T-helper 1 cell treated with Interleukin-12 subunit alpha and Interleukin-12 subunit beta and Interleukin-4 antibody, amounts not matched to agents 30 μg/mL and 1 μg/mL, for 36 hours (primary cell): Measurements from ENCODE around the gene ANKS1A.
A peak's percentile ranks its signal among the peaks of the same experiment; 100 is the strongest.
"Not testable (repeated sequence)": the region's sequence is repeated elsewhere in the genome, so short reads cannot be mapped to it uniquely, and the experiment has no call there.

Experiments used
- H3K27ac Mint-ChIP-seq: one replicate; pipeline ENCODE4 v1.8.0; 2021; ENCODE audit warnings: mild to moderate bottlenecking, mixed read lengths
- H3K27me3 Mint-ChIP-seq: one replicate; pipeline ENCODE4 v1.8.0; 2021; ENCODE audit warnings: low read depth, mixed read lengths
- H3K36me3 Mint-ChIP-seq: one replicate; pipeline ENCODE4 v1.8.0; 2021; ENCODE audit warnings: low read depth, mixed read lengths
- H3K4me1 Mint-ChIP-seq: one replicate; pipeline ENCODE4 v1.8.0; 2021; ENCODE audit warnings: low read depth, mixed read lengths
- H3K4me3 Mint-ChIP-seq: one replicate; pipeline ENCODE4 v1.8.0; 2021; ENCODE audit warnings: mild to moderate bottlenecking, moderate library complexity, mixed read lengths
- H3K9me3 Mint-ChIP-seq: one replicate; pipeline ENCODE4 v1.8.0; 2021; ENCODE audit warnings: mixed read lengths

ANKS1A gene

GRCh38 chr6:34875292-34876213 is 13.5 kb upstream of the ANKS1A start:
- no peaks in the 10 kb centered on the region for H3K9me3 Mint-ChIP-seq
- no peaks in the 10 kb centered on the region for H3K27me3 Mint-ChIP-seq
- peaks cover 2% of the 10 kb centered on the region for H3K4me1 Mint-ChIP-seq
- peaks cover 31% of the 10 kb centered on the region for H3K36me3 Mint-ChIP-seq
- no peak overlapping the region for H3K4me3 Mint-ChIP-seq
- H3K27ac Mint-ChIP-seq = no peak overlapping the region

DNA sequence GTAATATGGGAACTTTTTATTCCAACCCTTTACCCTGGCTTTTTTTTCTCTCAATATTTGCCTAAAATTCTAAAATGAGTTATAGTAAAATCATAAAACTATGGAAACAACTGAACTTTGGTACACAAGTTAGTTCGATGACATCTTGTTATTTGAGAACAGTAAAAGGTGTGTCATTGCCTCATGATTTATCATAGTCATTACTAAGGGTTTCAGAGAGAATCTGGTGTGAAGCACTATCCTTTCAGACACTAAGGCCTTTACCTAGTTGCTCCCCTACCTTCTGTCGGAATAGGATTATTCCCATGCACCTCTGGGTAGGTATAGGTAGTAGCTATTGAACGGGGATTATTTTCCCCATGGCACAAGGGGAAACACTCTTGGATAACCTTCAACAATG is 12.6 kb upstream of the ANKS1A start:
- peaks cover 2% of the 10 kb centered on the region for H3K4me1 Mint-ChIP-seq
- peaks cover 24% of the 10 kb centered on the region for H3K36me3 Mint-ChIP-seq
- no peak overlapping the region for H3K27ac Mint-ChIP-seq
- H3K9me3 Mint-ChIP-seq = no peaks in the 10 kb centered on the region
- H3K27me3 Mint-ChIP-seq = no peaks in the 10 kb centered on the region
- no peak overlapping the region for H3K4me3 Mint-ChIP-seq

GRCh38 chr6:34877259-34877658 is 11.8 kb upstream of the ANKS1A start:
- no peak overlapping the region for H3K27ac Mint-ChIP-seq
- H3K9me3 Mint-ChIP-seq = no peaks in the 10 kb centered on the region
- no peaks in the 10 kb centered on the region for H3K27me3 Mint-ChIP-seq
- H3K36me3 Mint-ChIP-seq = peaks cover 22% of the 10 kb centered on the region
- no peak overlapping the region for H3K4me3 Mint-ChIP-seq
- H3K4me1 Mint-ChIP-seq = peaks cover 2% of the 10 kb centered on the region

- H3K27ac Mint-ChIP-seq = no peak overlapping the region
- no peak overlapping the region for H3K4me3 Mint-ChIP-seq
Measured at GRCh38 chr6:34877869-34878485, 11.1 kb upstream of the ANKS1A start.

DNA sequence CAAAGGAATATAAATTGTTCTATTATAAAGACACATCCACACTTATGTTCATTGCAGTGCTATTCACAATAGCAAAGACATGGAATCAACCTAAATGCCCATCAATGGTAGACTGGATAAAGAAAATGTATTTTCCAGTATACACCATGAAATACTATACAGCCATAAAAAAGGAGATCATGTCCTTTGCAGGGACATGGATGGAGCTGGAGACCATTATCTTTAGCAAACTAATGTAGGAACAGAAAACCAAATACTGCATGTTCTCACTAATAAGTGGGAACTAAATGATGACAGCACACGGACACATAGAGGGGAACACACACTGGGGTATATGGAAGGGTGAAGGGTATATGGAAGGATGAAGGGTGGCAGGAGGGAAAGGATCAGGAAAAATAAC is 5.0 kb upstream of the ANKS1A start:
- H3K27ac Mint-ChIP-seq, H3K9me3 Mint-ChIP-seq, H3K4me3 Mint-ChIP-seq, H3K27me3 Mint-ChIP-seq: not testable (repeated sequence)
- peaks cover 34% of the 10 kb centered on the region for H3K36me3 Mint-ChIP-seq
- H3K4me1 Mint-ChIP-seq = peaks cover 21% of the 10 kb centered on the region

More at GRCh38 chr6:34877869-34878485, 11.1 kb upstream of the ANKS1A start:
- no peaks in the 10 kb centered on the region for H3K27me3 Mint-ChIP-seq
- peaks cover 24% of the 10 kb centered on the region for H3K36me3 Mint-ChIP-seq
- H3K4me1 Mint-ChIP-seq = peaks cover 2% of the 10 kb centered on the region
- H3K9me3 Mint-ChIP-seq = no peaks in the 10 kb centered on the region

DNA sequence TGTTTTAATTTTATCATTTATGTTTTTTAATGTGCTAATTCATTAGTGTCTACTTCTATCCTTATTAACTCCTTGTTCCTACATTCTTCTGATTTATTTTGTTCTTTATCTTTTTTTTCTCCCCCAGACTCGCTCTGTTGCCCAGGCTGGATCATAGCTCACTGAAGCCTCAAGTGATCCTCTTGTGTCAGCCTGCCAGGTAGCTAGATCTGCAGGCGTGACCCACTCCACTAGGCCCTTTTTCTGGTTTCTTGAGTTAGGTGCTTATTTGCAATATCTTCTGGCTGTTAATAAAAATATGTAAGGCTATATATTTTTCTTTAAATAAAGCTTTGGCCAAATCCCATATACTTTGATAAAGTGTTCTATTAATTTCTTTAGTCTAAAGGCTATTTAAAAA is 4.1 kb upstream of the ANKS1A start:
- Mint-ChIP-seq H3K27me3 (peaks cover 3% of the 10 kb centered on the region), H3K9me3 (peaks cover 4% of the 10 kb centered on the region), H3K4me3 (peak overlapping the region; percentile 19), H3K4me1 (peaks cover 23% of the 10 kb centered on the region), H3K27ac (peak overlapping the region; percentile 31), H3K36me3 (peaks cover 27% of the 10 kb centered on the region)

DNA sequence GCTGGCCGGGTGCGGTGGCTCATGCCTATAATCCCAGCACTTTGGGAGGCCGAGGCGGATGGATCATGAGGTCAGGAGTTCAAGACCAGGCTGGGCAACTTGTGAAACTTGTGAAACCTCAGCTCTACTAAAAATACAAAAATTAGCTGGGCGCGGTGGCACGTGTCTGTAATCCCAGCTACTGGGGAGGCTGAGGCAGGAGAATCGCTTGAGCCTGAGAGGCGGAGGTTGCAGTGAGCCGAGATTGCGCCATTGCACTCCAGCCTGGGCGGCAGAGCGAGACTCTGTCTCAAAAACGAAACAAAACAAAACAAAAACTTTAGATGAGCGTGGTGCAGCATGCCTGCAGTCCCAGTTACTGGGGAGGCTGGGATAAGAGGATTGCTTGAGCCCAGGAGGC is 3.2 kb upstream of the ANKS1A start:
- peak overlapping the region; percentile 7 for H3K4me3 Mint-ChIP-seq
- peaks cover 12% of the 10 kb centered on the region for H3K27me3 Mint-ChIP-seq
- H3K27ac Mint-ChIP-seq = peak overlapping the region; percentile 31
- not testable (repeated sequence) for H3K9me3 Mint-ChIP-seq
- H3K4me1 Mint-ChIP-seq = peaks cover 29% of the 10 kb centered on the region
- H3K36me3 Mint-ChIP-seq = peaks cover 26% of the 10 kb centered on the region

- peaks cover 24% of the 10 kb centered on the region for H3K36me3 Mint-ChIP-seq
- peaks cover 4% of the 10 kb centered on the region for H3K9me3 Mint-ChIP-seq
- H3K27ac Mint-ChIP-seq = peak within 1 kb of the TSS; percentile 99
- peaks cover 34% of the 10 kb centered on the region for H3K4me1 Mint-ChIP-seq
- H3K27me3 Mint-ChIP-seq = peaks cover 20% of the 10 kb centered on the region
- H3K4me3 Mint-ChIP-seq = peak within 1 kb of the TSS; percentile 100
Measured at GRCh38 chr6:34887753-34888513, 1.1 kb upstream of the ANKS1A start, which contains the start of gene TAF11. TSS of gene TAF11 (minus strand) at chr6:34888042. CDS start at chr6:34887957, 85 bp downstream.

- Mint-ChIP-seq H3K4me3 (peak overlapping the region; percentile 100), H3K36me3 (peaks cover 21% of the 10 kb centered on the region), H3K4me1 (peaks cover 31% of the 10 kb centered on the region), H3K27ac (peak overlapping the region; percentile 99), H3K9me3 (peaks cover 4% of the 10 kb centered on the region), H3K27me3 (peaks cover 20% of the 10 kb centered on the region)
Measured at GRCh38 chr6:34888514-34888856, 570 bp upstream of the ANKS1A start.

DNA sequence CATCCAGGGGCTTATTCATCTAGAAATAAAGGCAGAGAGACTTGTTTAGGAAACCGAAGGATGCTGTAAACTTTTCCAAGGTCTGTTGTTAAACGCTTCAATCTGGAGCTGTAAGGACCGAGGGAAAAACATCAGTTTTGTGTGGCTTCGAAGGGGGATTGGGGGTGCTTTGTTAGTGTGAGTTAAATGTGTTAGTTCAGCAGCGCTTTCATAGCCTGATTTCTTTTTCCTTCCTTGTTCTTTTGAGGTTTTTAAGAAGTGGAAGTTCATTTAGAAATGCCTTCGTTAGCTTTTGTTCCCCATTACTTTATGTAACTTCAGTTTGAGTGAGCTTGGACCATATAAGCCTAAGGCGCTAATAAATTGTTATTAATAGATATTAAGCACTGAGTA is 1.5 kb downstream of the ANKS1A start:
- peaks cover 23% of the 10 kb centered on the region for H3K27me3 Mint-ChIP-seq
- H3K9me3 Mint-ChIP-seq = no peaks in the 10 kb centered on the region
- H3K4me3 Mint-ChIP-seq = peak overlapping the region; percentile 100
- no peak overlapping the region for H3K27ac Mint-ChIP-seq
- H3K36me3 Mint-ChIP-seq = peaks cover 6% of the 10 kb centered on the region
- H3K4me1 Mint-ChIP-seq = peaks cover 27% of the 10 kb centered on the region

GRCh38 chr6:34891296-34891695 is 2.2 kb downstream of the ANKS1A start:
- Mint-ChIP-seq H3K36me3 (peaks cover 6% of the 10 kb centered on the region), H3K4me3 (peak overlapping the region; percentile 4), H3K4me1 (peaks cover 27% of the 10 kb centered on the region), H3K9me3 (no peaks in the 10 kb centered on the region), H3K27ac (no peak overlapping the region), H3K27me3 (peaks cover 23% of the 10 kb centered on the region)

DNA sequence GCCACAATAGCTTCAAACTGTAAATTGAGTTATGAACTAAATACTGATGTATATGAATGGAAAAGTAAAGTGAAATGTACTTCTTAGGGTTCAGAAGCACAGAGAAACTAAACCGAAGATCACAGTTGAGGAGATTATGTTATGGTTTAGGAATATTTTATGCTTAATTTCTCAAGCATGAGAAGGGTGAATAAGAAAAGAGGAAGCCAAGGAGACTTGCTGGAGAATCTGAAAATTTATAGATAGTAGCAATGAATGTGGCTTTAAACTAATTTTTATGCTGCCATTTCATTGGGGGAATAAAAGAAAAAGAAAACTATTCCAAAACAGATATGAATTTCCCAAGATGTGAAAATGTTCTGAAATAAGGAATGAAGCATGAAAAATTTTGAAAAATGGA is 5.6 kb downstream of the ANKS1A start:
- no peak overlapping the region for H3K4me3 Mint-ChIP-seq
- H3K36me3 Mint-ChIP-seq = peaks cover 3% of the 10 kb centered on the region
- H3K9me3 Mint-ChIP-seq = no peaks in the 10 kb centered on the region

GRCh38 chr6:34897130-34897529 is 8.1 kb downstream of the ANKS1A start:
- Mint-ChIP-seq H3K4me1 (peaks cover 2% of the 10 kb centered on the region), H3K9me3 (no peaks in the 10 kb centered on the region), H3K36me3 (no peaks in the 10 kb centered on the region), H3K4me3 (no peak overlapping the region), H3K27ac (no peak overlapping the region), H3K27me3 (peaks cover 7% of the 10 kb centered on the region)

More for the DNA sequence above, 5.6 kb downstream of the ANKS1A start:
- H3K27me3 Mint-ChIP-seq = peaks cover 23% of the 10 kb centered on the region
- H3K4me1 Mint-ChIP-seq = peaks cover 14% of the 10 kb centered on the region
- H3K27ac Mint-ChIP-seq = no peak overlapping the region

DNA sequence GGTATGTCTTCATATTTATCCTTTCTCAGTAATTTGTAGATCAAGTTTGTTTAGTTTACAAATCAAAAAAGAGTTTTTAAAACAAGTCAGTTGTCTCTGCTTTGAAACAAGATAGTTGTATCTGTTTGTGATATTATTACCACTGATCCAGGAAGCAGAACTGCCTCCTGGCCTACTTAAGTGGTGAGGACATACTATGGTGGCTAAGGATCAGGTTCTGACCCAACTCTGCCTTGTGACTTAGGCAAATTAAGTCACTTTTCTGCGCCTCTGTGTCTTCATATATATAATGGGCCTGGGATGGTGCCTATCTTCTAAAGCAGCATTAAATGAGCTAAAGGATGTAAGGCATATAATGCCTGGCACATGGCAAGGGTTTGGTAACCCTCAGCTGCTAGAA is 8.7 kb downstream of the ANKS1A start:
- Mint-ChIP-seq H3K4me3 (no peak overlapping the region), H3K27ac (no peak overlapping the region), H3K27me3 (peaks cover 3% of the 10 kb centered on the region), H3K36me3 (no peaks in the 10 kb centered on the region), H3K4me1 (peaks cover 2% of the 10 kb centered on the region), H3K9me3 (no peaks in the 10 kb centered on the region)
